ENCODE results near the gene ZNF624. TPM values are rescaled to one million over a fixed set of nuclear protein-coding genes. Genes with fewer than 3 reads are reported as not detected.

ZNF624 gene
- total and polyA plus RNA-seq, 2 of the 4 experiments (the other 2 are of a cell fraction), result 0.80 to 3.8 TPM

- TF ChIP-seq MAFK (IDR thresholded peaks at IDR 0.05; ENCODE audit: low read depth, low read length) (no peak), SMC3 (IDR thresholded peaks at IDR 0.05; ENCODE audit: low read depth, low read length) (no peak), MAZ (IDR thresholded peaks at IDR 0.05; ENCODE audit: borderline replicate concordance, low read depth, low read length) (no peak), FOS (IDR thresholded peaks at IDR 0.05; ENCODE audit: low read depth, low read length) (no peak)
Observed at GRCh38 chr17:16573466-16573865, 80.2 kb downstream of the ZNF624 start (continued).

Small RNA genes within 50 kb of the gene (microRNA-seq; reads per million reads assigned to microRNA genes)
- gene RNU6-405P (ENCODE audit: insufficient read depth, insufficient read length), result not detected

Small RNA genes within 50 kb of the gene (small RNA-seq; reads per million reads assigned to genes)
- gene RNU6-405P, result 0 reads per million in 5 experiments

Other genes with a start within 250 kb of the ZNF624 start
- gene TRPV2, start 238.3 kb downstream of the ZNF624 start, total RNA-seq (2012; rRNA removed), result 27.2 and 30.8 TPM in 2 replicates
- gene TRPV2, start 238.3 kb downstream of the ZNF624 start, polyA plus RNA-seq (2012; rRNA removed), result 32.8 and 36.4 TPM in 2 replicates
- gene LRRC75A, start 161.7 kb downstream of the ZNF624 start, total RNA-seq (2012; rRNA removed), result 0.56 and 0.72 TPM in 2 replicates
- 0.89 and 1.0 TPM in 2 replicates for gene LRRC75A, start 161.7 kb downstream of the ZNF624 start, polyA plus RNA-seq (2012; rRNA removed)
- gene ZNF287, start 84.6 kb downstream of the ZNF624 start, total RNA-seq (2012; rRNA removed), result 6.9 and 7.0 TPM in 2 replicates
- gene ZNF287, start 84.6 kb downstream of the ZNF624 start, polyA plus RNA-seq (2012; rRNA removed), result 4.8 and 5.3 TPM in 2 replicates
- 1.4 and 3.6 TPM in 2 replicates for gene CCDC144A, start 36.4 kb upstream of the ZNF624 start, total RNA-seq (2012; rRNA removed)
- gene CCDC144A, start 36.4 kb upstream of the ZNF624 start, polyA plus RNA-seq (2012; rRNA removed), result 0.49 and 0.51 TPM in 2 replicates

Data from IMR-90 (cell line).